NCI-H1694 (cell line): ENCODE data around the gene OR51B6.
"Not testable (repeated sequence)": the region's sequence is repeated elsewhere in the genome, so short reads cannot be mapped to it uniquely, and the experiment has no call there.

Experiments used
- DNase-seq: peaks from one replicate; lab custom pipeline; 2025; lab: John Stamatoyannopoulos, UW

OR51B6 gene

GRCh38 chr11:5351208-5351607 is at the start of gene OR51B6:
Gene OR51B6, plus strand, starts transcription at chr11:5351508. Its CDS starts 0 bp downstream, at chr11:5351508.
- DNase-seq, result no peak

- no peak for DNase-seq
These were observed 49.5 kb upstream of the OR51B6 start, which contains the start of gene OR51B4 for GRCh38 chr11:5301846-5302245. Gene OR51B4, minus strand, starts transcription at chr11:5301946. Its CDS starts 0 bp downstream, at chr11:5301946.

- DNase-seq, result no peak
These were observed 47.7 kb upstream of the OR51B6 start for GRCh38 chr11:5303626-5304025.

- no peak for DNase-seq
These were observed 47.3 kb upstream of the OR51B6 start for GRCh38 chr11:5304046-5304445.

GRCh38 chr11:5307256-5308019 is 43.9 kb upstream of the OR51B6 start:
- no peak for DNase-seq

GRCh38 chr11:5310423-5310822 is 40.9 kb upstream of the OR51B6 start:
- no peak for DNase-seq

- not testable (repeated sequence) for DNase-seq
These were observed 37.8 kb upstream of the OR51B6 start for GRCh38 chr11:5313326-5314023.

- DNase-seq, result no peak
These were observed 34.0 kb upstream of the OR51B6 start for GRCh38 chr11:5317292-5317691.

- no peak for DNase-seq
These were observed 27.1 kb upstream of the OR51B6 start, which contains the start of gene OR51B2 for GRCh38 chr11:5324197-5324596. Gene OR51B2, minus strand, starts transcription at chr11:5324297. Its CDS starts 0 bp downstream, at chr11:5324297.

GRCh38 chr11:5335170-5335569 is 16.1 kb upstream of the OR51B6 start:
- DNase-seq, result no peak

GRCh38 chr11:5336331-5336730 is 15.0 kb upstream of the OR51B6 start:
- DNase-seq, result no peak

- DNase-seq, result not testable (repeated sequence)
These were observed 14.1 kb upstream of the OR51B6 start for GRCh38 chr11:5337253-5337652.

GRCh38 chr11:5339771-5340322 is 11.5 kb upstream of the OR51B6 start:
- DNase-seq, result no peak

- DNase-seq, result no peak
These were observed 7.6 kb upstream of the OR51B6 start, which contains the start of gene OR51B5 for GRCh38 chr11:5343474-5344335. Gene OR51B5, minus strand, starts transcription at chr11:5343524. Its CDS starts 0 bp downstream, at chr11:5343524.

GRCh38 chr11:5345831-5346230 is 5.5 kb upstream of the OR51B6 start:
- no peak for DNase-seq

GRCh38 chr11:5348551-5349194 is 2.6 kb upstream of the OR51B6 start:
- no peak for DNase-seq

GRCh38 chr11:5349550-5349949 is 1.8 kb upstream of the OR51B6 start:
- DNase-seq, result no peak

GRCh38 chr11:5356031-5356430 is 4.7 kb downstream of the OR51B6 start:
- DNase-seq, result not testable (repeated sequence)

- DNase-seq, result no peak
These were observed 10.8 kb downstream of the OR51B6 start for GRCh38 chr11:5362017-5362625.

GRCh38 chr11:5363679-5364078 is 12.4 kb downstream of the OR51B6 start:
- DNase-seq, result no peak

- no peak for DNase-seq
These were observed 12.9 kb downstream of the OR51B6 start for GRCh38 chr11:5364214-5364613.
